Midbrain (tissue), 1 donor: ENCODE data around the gene CAMTA1.

Experiments used
- DNase-seq: peaks from one replicate; lab custom pipeline; 2025; lab: John Stamatoyannopoulos, UW

The CAMTA1 gene

DNA sequence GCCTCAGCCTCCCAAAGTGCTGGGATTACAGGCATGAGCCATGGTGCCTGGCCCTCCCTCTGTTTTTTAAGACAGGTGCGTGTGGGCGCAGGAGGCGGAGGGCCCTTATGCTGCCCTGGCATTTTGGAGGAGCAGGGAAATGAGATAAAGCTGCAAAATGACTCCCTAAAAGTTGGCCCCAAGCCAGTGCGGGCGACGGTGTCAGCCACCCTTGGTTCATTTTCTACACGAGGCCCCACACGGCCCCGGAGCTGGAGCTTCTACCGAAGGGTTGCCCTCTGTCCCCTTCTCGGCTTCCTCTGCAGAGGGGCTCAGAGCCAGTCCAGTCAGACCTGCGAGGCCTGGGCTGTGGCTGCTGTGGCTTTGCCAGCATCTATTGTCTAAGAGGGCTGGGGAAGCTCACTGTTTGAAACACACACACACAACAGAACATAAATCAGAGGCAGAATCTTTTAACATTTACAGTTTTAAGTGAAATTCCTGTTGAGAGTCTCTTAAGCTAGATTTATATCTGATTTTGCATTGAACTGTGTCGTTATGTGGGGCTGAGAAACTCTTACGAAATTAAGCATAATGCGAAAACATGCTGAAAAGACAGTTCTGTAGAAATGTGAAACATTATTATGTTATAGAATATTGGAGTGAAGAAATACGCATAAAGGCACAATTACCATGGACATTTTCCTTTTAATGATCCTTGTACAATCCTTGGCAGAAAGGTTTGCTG is 255.9 kb downstream of the CAMTA1 start:
- no peak for DNase-seq

DNA sequence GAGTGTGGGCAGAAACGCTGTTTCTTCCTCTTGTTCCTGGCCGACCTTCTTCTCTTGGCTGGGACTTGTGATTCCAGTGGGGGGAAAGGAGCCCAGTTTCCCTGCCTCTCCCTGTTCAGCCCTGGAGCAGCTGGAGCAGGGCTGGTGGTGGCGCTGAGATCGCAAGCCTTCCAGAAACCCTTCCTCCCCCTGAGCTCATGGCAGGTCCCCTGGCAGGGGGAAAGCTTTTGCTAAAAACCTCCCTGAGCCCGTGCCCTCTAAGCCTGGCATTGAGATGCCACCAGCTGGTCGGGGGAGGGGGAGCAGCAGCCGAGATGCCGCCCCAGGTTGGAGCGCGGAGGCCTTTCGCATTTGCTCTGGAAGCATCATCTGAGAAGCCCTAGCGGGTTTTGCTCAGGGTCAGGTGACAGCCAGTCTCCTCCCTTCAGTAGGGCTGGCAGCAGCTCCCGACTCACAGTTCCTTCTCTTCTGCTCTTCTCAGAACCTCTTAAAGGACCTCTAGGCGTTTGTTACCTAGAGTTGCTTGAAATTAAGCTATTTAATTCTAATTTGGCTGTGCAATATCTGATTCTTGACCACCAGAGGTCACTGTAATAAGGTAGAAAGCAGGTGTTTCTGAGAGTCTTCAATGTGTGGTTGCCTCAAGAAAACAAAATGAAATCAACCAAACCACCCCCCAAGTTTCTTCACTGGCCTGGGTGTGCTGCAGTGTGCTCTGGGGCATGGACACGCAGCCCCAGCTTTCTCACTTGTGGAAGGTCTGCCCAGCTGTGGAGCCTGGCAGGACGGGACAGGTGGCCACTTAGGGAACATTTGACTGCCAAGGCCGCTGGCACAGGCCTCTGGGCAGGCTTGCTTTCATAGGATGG is 257.3 kb downstream of the CAMTA1 start:
- DNase-seq = peak; percentile 73

DNA sequence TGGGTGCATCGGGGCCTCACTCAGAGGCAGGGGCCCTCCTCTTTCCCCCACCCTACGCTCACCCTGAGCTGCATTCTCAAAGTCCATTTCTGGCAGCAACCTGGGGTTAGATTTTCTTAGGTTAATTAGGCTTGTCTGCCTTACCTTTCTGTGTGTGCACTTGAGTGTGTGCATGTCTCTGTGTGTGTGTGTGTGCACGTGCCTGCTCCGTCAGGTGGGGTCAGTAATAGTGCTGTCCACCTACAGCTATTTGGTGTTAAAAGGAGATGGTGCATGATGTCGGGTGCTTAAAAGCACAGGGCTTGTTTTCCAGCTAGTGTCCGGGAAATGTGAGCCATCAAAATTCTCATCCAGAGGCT is 257.9 kb downstream of the CAMTA1 start:
- DNase-seq = no peak

DNA sequence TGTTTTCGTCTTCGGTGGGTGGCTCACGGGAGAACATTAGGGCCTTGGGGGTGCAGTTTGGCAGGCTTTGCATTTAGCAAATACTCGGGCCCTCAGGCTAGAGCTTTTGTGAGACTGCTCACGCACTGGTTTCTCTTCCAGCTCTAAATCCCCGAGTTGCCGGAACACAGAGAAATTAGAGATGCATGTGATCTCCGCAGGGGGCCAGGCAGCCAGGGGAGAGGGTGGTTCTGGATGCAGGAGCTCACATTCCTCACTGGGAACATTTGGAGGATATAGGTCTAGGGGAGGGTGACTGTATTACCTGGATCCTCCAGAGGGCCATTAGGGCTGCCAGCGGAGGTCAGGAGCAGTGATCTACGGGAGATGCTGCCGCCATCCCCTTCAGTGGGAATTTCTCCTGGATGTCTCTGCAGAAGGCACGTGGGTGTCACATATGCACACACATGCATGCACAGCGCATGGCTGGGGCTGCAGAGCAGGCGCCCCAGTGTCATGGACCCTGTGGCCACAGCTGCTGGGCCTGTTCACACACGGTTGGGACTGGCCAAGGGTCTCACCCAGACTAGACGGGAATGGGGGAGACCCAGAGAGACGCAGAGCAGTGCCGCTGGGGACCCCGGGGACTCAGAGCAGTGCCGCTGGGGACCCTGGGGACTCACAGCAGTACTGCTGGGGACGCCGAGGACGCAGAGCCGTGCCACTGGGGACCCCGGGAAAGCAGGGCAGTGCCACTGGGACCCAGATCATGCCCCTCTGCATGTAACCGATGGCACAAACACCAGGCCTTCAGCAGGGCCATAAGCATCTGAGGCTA is 258.7 kb downstream of the CAMTA1 start:
- no peak for DNase-seq

DNA sequence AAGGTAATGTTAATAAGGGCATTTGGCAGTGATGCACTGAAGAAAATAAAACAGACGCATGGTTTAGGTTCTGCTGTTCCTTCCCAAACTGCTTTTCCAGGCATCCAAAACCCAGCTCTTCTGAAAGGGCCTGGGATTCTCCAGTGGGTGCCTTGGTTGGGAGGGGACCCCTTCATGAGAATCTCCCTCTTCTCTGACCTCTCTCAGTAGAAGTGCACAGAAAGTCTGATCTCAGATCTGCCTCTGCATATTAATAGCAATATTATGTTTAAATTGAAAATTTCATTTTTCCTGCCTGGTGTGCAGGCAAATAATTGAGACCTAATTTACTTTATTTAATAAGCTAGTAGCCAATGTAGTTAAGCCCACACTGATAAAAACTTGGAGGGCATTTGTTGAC is 260.6 kb downstream of the CAMTA1 start:
- no peak for DNase-seq

DNA sequence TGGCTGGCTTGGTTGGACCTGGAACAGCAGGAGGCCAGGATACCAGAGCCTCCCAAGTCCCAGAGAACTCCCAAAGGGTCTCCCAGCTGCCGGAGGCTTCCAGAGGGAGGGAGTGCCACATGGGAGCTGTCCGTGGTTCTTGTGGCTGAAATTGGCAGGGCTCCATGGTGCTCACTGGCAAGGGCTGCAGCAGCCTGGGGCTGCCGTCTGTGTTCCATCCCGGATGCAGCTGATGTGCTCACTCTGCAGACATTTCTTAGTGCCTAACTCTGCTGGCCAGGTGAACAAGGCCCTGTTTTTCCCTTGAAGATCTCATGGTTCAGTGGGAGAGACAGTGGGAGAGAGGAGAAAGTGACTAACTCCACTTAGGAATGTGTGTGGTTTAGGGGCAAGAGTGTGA is 261.1 kb downstream of the CAMTA1 start:
- peak; percentile 19 for DNase-seq

DNA sequence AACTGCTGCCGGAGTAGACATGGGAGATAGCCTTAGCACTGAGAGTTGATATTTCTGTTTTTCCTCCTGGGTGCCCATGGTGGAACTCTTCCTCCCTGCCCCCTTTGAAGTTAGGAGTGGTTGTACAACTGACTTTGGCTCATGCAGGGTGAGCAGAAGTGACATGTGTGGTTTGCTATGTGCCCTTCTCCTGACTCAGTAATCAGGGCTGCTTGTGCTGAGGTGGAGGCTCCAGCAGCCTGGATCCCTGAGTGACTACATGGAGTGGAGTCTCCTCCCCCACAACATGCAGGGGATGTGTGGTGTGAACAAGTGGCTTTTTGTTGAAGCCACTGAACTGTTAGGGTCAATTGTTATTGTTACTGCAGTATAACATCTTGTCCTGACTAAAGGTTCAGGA is 261.6 kb downstream of the CAMTA1 start:
- no peak for DNase-seq

DNA sequence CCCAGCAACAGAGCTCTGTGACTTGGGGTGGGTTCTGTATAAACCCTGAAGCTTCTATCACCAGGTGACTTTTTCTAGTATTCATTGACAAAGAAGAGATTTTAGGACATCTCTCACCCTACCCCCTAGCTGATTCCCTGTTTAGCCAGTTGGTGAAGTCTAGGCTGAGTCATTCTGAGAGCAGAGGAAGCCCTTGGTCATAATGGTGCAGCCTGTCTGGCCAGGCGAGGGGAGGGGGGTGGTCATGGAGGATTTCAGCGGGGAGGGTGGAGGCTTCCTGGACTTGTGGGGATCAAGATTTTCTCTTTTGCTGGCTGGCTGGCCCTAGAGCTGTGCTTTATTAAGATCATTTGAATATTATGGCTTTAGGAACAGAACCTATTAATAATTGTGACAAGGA is 262.6 kb downstream of the CAMTA1 start:
- no peak for DNase-seq

DNA sequence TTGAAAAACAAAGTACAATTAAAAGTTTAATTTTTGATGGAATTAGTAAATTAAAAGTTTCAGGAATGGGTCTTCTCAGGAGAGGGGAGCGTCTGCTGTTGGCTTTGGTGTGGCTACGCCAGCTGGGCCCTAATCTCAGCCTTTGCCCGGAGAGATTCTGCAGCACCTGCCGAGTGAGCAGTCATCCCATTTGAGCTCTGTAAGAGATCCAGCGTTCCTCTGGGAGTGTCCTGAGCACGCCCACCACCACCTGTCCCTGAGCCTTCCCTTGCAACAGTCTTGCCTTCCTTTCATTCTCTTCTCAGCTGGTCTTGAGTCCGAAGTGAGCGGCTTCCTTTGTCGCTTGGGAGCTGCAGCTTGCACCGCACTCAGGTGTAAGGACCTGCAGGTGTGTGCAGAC is 263.1 kb downstream of the CAMTA1 start:
- no peak for DNase-seq

DNA sequence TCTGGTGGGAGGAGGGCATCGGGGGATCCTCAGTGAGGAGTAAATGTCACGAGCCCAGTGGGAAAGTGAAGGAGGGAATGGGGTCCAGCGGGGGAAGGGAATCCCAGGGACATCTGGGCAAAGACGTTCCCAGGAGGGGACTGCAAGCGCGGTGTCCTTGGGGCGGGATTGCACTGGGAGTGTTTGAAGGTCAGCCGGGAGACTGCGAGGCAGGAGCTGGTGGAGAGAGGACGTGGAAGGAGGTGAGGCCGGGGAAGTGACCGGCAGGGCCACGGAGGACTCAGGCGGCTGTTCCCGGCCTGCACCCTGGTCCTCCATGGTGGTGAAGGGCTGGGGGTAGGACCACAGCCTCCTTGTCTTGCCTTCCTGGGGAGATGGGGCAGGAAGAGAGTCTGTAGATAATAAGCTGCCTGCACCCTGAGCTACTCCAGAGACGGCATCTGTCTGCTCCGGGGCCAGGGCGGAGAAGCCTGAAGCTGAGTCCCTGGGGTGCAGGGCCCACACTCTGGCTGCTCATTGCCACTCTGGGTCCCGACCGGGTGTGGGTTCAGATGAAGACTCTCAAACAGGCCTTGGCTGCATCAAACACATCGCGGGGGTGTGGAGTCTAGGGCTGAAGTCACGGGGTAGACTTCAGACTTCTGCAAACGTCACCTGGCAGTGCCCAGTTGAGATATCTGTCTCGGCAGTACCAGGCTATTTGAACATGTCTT is 264.8 kb downstream of the CAMTA1 start:
- DNase-seq = no peak

DNA sequence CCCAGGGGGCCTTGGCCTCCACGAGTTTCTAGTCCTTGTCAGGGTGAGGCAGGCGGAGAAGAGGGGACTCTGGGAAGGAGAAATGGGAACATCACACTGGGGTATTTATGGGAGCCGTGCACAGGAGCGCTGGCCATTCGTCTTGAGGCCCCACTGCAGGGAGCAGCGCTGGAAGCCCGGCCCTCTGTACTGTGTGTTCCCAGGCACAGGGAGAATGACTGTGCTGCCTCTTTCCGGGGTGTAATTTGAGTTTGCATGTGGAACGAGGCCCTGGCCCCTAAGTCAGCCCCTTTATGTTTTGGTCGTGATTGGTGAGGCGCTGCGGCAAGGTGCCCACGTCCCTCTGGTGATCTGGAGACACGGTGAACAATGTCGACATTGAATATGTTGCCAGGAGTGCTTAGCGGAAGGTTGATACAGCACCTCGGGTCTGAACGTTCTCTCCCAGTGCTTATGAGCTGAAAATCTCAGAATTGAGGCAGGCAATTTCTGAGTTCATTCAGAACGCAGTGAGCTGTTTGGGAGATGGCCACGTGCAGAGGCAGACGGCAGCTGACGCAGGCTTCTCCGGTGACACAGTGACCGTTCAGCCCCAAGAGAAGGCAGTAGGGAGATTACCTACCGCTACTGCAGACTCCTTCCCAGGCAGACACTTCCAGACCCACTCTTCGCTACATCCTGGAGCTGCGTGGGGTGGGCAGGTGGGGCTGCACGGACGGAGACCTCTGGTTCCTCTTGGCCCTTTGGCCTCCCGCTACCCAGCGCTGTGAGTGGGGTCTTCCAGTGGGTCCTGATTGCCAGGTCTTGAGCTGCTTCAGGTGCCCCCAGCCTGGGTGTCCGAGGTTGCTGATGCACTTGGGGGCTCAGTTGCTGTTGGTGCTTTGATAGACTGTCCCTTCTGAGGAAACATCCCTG is 265.8 kb downstream of the CAMTA1 start:
- DNase-seq = peak; percentile 54

DNA sequence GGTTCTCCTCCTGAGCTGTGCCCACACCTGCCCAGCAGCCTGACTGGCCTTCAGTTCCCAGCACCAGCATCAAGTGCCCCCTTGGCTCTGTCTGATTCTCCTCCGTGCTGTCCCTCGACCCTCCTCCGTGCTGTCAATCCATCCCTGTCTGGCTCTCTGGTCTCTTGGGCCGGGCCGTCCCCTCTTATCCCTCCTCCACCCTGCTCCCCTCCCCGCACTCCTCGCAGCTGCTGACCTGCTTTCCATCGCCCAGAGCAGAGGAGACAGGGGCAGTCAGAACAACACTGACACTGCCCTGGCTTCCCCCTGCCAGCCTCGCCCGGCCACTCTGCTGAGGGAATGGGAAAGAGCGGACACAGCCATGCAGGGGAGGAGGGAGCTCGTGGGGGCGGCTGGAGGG is 267.4 kb downstream of the CAMTA1 start:
- DNase-seq = no peak

DNA sequence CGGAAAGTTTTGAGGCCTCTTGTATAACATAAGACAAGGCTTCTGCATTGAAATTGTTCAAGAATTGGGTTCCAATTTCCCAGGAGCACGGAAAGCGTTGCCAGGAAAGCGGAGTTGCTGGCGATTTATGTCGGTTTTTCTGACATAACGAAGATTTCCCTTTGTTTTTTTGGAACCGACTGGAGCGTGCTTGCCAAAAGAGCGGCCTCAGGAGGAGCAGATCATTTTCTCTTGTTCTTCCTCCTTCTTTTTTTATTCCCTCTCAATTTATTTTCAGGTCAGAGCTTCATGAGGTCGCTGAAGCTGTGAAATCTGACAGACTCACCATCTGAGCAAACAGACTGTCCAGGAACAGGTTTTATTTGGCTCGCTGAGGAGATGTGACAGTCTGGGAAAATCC is 275.5 kb downstream of the CAMTA1 start:
- no peak for DNase-seq

DNA sequence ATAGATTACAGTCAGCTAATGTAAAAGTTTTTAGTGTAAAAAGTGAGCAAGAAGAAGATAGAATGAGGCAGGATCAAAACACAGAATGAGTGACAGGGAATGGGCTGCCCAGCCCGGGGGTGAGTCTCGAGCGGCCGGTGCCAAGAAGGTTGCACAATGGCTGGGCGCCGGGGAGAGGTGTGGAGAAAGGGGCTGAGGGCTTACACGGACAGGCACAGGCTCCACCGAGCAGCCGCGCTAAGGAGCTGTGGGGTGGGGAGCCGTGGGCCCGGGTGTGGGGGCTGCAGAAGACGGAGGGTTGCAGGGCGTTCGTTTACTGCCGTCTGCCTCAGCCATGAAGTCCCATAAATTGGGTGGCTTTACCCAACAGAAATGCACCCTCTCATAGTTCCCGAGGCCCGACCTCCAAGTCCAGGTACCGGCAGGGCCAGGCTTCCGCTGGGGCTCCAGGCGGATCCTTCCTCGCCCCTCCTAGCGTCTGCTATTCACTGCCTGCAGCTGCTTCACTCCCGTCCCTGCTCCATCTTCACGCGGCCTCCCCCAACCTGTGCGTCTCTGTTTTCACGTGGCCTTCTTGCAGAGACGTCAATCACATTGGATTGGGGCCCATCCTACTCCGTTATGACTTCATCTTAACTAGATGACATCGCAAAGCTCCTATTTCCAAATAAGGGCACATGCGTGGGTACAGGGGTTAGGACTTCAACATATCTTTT is 277.2 kb downstream of the CAMTA1 start:
- no peak for DNase-seq

DNA sequence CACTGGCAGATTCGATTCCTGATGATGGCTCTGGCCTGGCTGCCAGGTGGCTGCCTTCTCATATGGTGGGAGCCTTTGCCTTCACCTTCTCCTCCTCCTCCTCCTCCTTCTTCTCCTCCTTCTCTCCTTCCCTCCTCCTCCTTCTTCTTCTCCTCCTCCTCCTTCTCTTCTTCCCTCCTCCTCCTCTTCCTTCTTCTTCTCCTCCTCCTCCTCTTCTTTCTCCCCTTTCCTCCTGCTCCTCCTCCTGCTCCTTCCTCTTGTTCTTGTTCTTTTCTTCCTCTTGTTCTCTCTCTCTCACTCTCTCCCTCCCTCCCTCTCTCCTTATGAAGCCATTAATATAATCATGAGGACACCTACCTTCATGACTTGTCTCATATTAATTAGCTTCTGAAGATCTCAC is 278.7 kb downstream of the CAMTA1 start:
- no peak for DNase-seq

DNA sequence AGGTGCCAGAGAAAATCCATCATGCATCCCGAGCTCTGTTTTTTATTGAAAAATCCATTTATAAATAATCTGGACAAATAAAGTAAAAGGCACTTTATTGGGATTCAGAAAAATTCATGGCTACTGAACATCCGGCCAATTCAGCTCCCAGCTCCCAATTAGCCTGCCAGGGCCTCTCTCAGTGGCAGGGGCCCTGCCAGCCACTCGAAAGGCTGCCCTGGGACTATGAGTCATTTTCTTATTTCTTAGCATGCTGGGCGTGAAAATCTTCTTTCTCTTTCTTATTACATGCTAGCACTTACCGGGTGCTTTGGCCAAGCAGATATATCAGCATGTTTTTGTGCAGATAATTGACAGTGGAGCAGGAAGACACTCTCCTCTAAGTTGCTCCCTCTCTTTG is 283.3 kb downstream of the CAMTA1 start:
- DNase-seq = no peak

DNA sequence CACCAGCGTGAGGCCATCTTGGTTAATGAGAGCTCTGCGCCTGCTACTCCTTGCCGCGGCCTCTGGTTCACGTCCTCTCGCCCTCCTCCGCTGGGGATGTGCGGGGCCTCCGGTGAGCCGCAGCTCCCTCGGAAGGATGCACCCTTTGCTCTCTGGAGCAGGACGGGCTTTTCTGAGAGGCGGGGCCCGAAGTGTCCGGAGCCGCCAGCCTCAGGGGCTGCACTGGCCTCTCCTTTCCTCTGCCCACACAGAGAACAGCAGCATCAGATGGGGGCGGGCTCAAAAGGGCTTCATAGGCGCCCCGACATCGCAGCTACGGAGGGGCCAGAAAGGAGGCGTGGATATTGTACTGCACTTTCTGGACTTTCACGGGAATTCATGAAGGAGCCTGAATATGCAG is 284.7 kb downstream of the CAMTA1 start:
- no peak for DNase-seq

DNA sequence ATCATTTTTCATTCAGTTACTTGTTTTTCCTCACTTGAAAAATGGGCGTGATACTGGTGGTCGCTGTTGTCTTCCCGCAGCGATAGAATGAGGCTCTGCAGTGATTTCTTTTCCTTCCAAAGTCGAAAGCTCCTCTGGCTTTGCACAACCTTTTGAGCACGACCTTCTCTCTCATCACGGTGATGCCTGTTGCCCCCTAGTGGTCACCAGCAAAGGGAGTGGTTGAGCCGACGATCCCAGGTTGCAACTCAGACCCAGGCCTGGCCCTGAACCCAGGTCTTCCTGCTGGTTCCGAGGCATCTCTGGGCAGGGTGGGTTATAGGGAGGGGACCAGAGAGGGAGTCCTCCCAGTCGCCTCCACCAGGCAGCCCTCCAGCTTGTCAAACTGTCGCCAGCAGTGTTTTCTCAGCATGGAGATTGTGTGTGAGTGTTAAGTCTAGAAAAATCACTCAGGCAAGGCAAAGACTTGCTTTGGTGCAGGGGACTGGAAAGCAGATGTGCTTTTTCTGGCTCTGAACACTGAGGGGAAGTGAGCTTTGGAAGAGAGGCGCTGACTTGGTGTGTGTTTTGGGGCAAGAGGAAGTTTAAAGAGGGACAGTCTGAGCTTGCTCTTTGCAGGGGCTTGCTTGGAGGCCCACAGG is 285.3 kb downstream of the CAMTA1 start:
- DNase-seq = peak; percentile 60

DNA sequence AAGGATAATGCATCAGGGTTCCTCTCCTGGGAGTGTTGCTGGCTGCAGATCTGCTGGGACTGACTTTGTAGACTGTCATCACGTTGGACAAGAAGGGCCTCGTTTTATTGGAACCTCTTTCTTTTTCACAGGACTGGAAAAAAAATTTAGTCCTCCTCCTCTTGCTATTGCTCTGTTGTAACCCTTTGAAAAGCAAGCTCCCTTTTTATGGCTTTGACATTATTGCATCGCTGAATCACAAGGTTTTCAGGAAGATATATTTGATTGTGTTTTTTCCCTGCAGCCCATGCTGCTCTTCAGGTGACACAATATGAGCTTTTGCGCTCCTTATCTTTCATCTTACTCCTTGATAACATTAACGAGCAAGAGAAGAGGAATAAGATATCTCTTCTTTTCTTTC is 290.9 kb downstream of the CAMTA1 start:
- no peak for DNase-seq

DNA sequence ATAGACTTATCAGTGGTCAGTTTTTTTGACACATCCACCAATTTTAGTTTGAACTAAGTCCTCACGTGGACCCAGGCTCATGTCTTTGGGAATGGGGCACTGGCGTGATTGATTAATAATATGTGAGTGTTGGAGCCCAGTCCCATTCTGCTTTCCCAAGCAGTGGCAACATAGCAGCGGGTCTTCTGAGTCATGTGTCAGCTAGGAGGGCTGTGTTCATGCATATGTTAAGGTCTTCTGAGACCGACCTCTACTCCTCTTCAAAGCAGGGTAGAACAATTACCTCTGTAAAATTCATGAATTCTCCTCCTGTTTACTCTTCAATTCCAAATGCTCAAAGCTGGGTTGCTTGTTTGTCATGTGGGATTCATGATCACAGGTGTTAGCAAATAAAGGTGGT is 291.3 kb downstream of the CAMTA1 start:
- DNase-seq = no peak
